GM23338 (cell line): ENCODE measurements around the gene RPTOR. TPM values are rescaled to one million over a fixed set of nuclear protein-coding genes. Genes with fewer than 3 reads are reported as not detected.

Experiments used
- ATAC-seq: fragments of 200-7000 bp; cut with Tn5 transposase; 3 replicates; pipeline ENCODE4 v1.9.1; 2020
- DNase-seq: peaks from one replicate; pipeline ENCODE4 v3.0.0-alpha.2; 2015; ENCODE audit warnings: low spot score
- H2AFZ ChIP-seq: fragments of 200-600 bp; sonication (generic); 2 replicates; pipeline ENCODE4 v1.8.0; 2016; ENCODE audit warnings: antibody characterized with exemption, mild to moderate bottlenecking, moderate library complexity
- H3F3A ChIP-seq: fragments of 200-600 bp; sonication (generic); replicated peaks from 2 replicates; pipeline ENCODE4 v1.8.0; 2017; ENCODE audit warnings: antibody characterized with exemption, mixed run types, low read depth
- H3K27ac ChIP-seq: fragments of 200-600 bp; sonication (generic); 2 replicates; pipeline ENCODE4 v1.6.1; 2016; ENCODE audit warnings: low read depth
- H3K27me3 ChIP-seq: fragments of 200-600 bp; sonication (generic); 2 replicates; pipeline ENCODE4 v1.8.0; 2016; ENCODE audit warnings: mild to moderate bottlenecking, mixed run types, moderate library complexity; ENCODE audit not compliant: insufficient read depth
- H3K36me3 ChIP-seq: fragments of 200-600 bp; sonication (generic); 2 replicates; pipeline ENCODE4 v1.8.0; 2016; ENCODE audit warnings: mild to moderate bottlenecking; ENCODE audit not compliant: insufficient read depth
- H3K4me1 ChIP-seq: fragments of 200-600 bp; sonication (generic); 2 replicates; pipeline ENCODE4 v1.8.0; 2016; ENCODE audit warnings: mild to moderate bottlenecking, moderate library complexity; ENCODE audit not compliant: insufficient read depth
- H3K4me2 ChIP-seq: fragments of 200-600 bp; sonication (generic); 2 replicates; pipeline ENCODE4 v1.7.1; 2017; ENCODE audit warnings: mixed run types
- H3K4me3 ChIP-seq: fragments of 200-600 bp; sonication (generic); 2 replicates; pipeline ENCODE4 v1.6.1; 2016; ENCODE audit warnings: mixed run types
- H3K79me2 ChIP-seq: fragments of 200-600 bp; sonication (generic); replicated peaks from 2 replicates; pipeline ENCODE4 v1.8.0; 2017; ENCODE audit warnings: mild to moderate bottlenecking; ENCODE audit not compliant: insufficient read depth
- H3K9me2 ChIP-seq: fragments of 200-600 bp; sonication (generic); 2 replicates; pipeline ENCODE4 v1.8.0; 2017; ENCODE audit not compliant: insufficient read depth
- H4K20me1 ChIP-seq: fragments of 200-600 bp; sonication (generic); replicated peaks from 2 replicates; pipeline ENCODE4 v1.8.0; 2017; ENCODE audit warnings: mild to moderate bottlenecking; ENCODE audit not compliant: insufficient read depth
- H3K27ac Mint-ChIP-seq: 2 replicates; pipeline ENCODE4 v1.8.0; 2020; ENCODE audit warnings: inconsistent platforms, mild to moderate bottlenecking, moderate library complexity, mixed read lengths
- H3K27me3 Mint-ChIP-seq: 3 replicates; pipeline ENCODE4 v1.8.0; 2022; ENCODE audit warnings: low read depth, mild to moderate bottlenecking, moderate library complexity, mixed read lengths, inconsistent platforms; ENCODE audit not compliant: insufficient read depth, poor library complexity
- H3K36me3 Mint-ChIP-seq: 3 replicates; pipeline ENCODE4 v1.8.0; 2021; ENCODE audit warnings: low read depth, mild to moderate bottlenecking, inconsistent platforms, moderate library complexity, mixed read lengths
- H3K4me1 Mint-ChIP-seq: 3 replicates; pipeline ENCODE4 v1.8.0; 2020; ENCODE audit warnings: mild to moderate bottlenecking, inconsistent platforms, mixed read lengths
- H3K4me3 Mint-ChIP-seq: 3 replicates; pipeline ENCODE4 v1.8.0; 2021; ENCODE audit warnings: moderate library complexity, mild to moderate bottlenecking, inconsistent platforms, mixed read lengths
- H3K9me3 Mint-ChIP-seq: 3 replicates; pipeline ENCODE4 v1.8.0; 2020; ENCODE audit warnings: moderate library complexity, mild to moderate bottlenecking, inconsistent platforms, mixed read lengths
- CTCF ChIP-seq, 2 experiments: fragments of 200-600 bp in 1 of 2; sonication (generic) in 1 of 2; conservative IDR thresholded peaks; 2 replicates each; pipeline versions ENCODE4 v1.5.1 to v1.6.1; 2016 to 2017; ENCODE audit warnings: antibody characterized with exemption in 2 of 2, low read depth in 2 of 2, mild to moderate bottlenecking in 2 of 2, moderate library complexity in 1 of 2
- ETS1 ChIP-seq: IDR thresholded peaks from 2 replicates; pipeline ENCODE4 v1.6.1; 2016; ENCODE audit warnings: antibody characterized with exemption
- EZH2 ChIP-seq: fragments of 200-600 bp; sonication (generic); IDR thresholded peaks from one replicate; pipeline ENCODE4 v1.8.0; 2017; ENCODE audit warnings: antibody characterized with exemption, mild to moderate bottlenecking, low read depth; ENCODE audit not compliant: unreplicated experiment
- EZH2phosphoT487 ChIP-seq: fragments of 200-600 bp; sonication (generic); IDR thresholded peaks from one replicate; pipeline ENCODE4 v1.8.1; 2018; ENCODE audit warnings: antibody characterized with exemption; ENCODE audit not compliant: unreplicated experiment
- NANOG ChIP-seq: IDR thresholded peaks from 2 replicates; pipeline ENCODE4 v1.6.1; 2016; ENCODE audit warnings: antibody characterized with exemption, borderline replicate concordance
- POLR2AphosphoS5 ChIP-seq: IDR thresholded peaks from 2 replicates; pipeline ENCODE4 v1.6.1; 2016; ENCODE audit warnings: antibody characterized with exemption, low read depth
- ZNF331 ChIP-seq: fragments of 250-450 bp; sonication (Bioruptor Pico); IDR thresholded peaks from 2 replicates; pipeline ENCODE4 v1.5.0; 2020; ENCODE audit warnings: low read depth, mild to moderate bottlenecking, moderate library complexity
- ZNF462 ChIP-seq: fragments of 250-450 bp; sonication (Bioruptor Pico); IDR thresholded peaks from 2 replicates; pipeline ENCODE4 v1.5.0; 2020; ENCODE audit warnings: mild to moderate bottlenecking, moderate library complexity
- polyA plus RNA-seq: library from polyadenylated mRNA; unstranded; fragments of >200 nt; fragmentation: Nextera tagmentation; extraction: Ambion mirVana; gene quantifications from 2 replicates; pipeline ENCODE4 v1.2.1, GENCODE V29; 2016
- total RNA-seq: library from RNA; depleted of rRNA; stranded (reverse); fragments of >200 nt; shearing (Covaris generic); gene quantifications from 2 replicates; pipeline ENCODE4 v1.2.3, GENCODE V29; 2014

RPTOR gene
- total and polyA plus RNA-seq, 2 experiments from 2014 or later: 9.5 to 38.0 TPM

- no peak for TF ChIP-seq ZNF462
- TF ChIP-seq CTCF (conservative IDR thresholded peaks at IDR 0.05; ENCODE audit: low read depth in 2 of 2): no peak
- no peak for TF ChIP-seq POLR2AphosphoS5
- no peak for TF ChIP-seq EZH2phosphoT487
- no peak for TF ChIP-seq ZNF331 (CRISPR knock-in tag)
Observed at GRCh38 chr17:80904036-80904753, 359.6 kb downstream of the RPTOR start (continued).

GRCh38 chr17:80905586-80906230 lies 361.1 kb downstream of the RPTOR start:
- Histone ChIP-seq H3K27ac (no peak overlapping the region), H3K9me2 (no peaks in the 10 kb centered on the region), H3K27me3 (no peaks in the 10 kb centered on the region), H3K4me2 (no peak overlapping the region), H3K79me2 (no peaks in the 10 kb centered on the region), H4K20me1 (peaks cover 6% of the 10 kb centered on the region), H2AFZ (no peak overlapping the region), H3K4me3 (no peak overlapping the region), H3F3A (no peaks in the 10 kb centered on the region), H3K36me3 (no peaks in the 10 kb centered on the region), H3K4me1 (no peaks in the 10 kb centered on the region)
- no peak overlapping the region for H3K4me3 Mint-ChIP-seq
- no peaks in the 10 kb centered on the region for H3K9me3 Mint-ChIP-seq
- peaks cover 11% of the 10 kb centered on the region for H3K27me3 Mint-ChIP-seq
- ATAC-seq (no peak), DNase-seq (no peak)
- H3K4me1 Mint-ChIP-seq: peaks cover 2% of the 10 kb centered on the region
- no peaks in the 10 kb centered on the region; the same call in none of the 3 replicates for H3K36me3 Mint-ChIP-seq
- no peak overlapping the region for H3K27ac Mint-ChIP-seq
- no peak for TF ChIP-seq ETS1
- TF ChIP-seq EZH2: no peak
- no peak for TF ChIP-seq NANOG
- no peak for TF ChIP-seq ZNF331 (CRISPR knock-in tag)
